Tibial nerve (tissue), 3 donors: ENCODE data around the gene CACNA1A.

Experiments
- POLR2A ChIP-seq, 2 donors: fragments of 450-650 bp; IDR thresholded peaks; one replicate each; pipeline ENCODE4 v1.6.1; 2017; ENCODE audit warnings: antibody characterized with exemption in 2 of 2, mild to moderate bottlenecking in 2 of 2, moderate library complexity in 2 of 2
- TF ChIP-seq, protein P1 (sequence below), 5 experiments: fragments of 200-600 bp in 3 of 5; fragments of 450-650 bp in 2 of 5; sonication (generic) in 3 of 5; IDR thresholded peaks; one replicate each; pipeline ENCODE4 v1.5.1; 2016 to 2019; ENCODE audit warnings: antibody characterized with exemption in 5 of 5, mild to moderate bottlenecking in 3 of 5, moderate library complexity in 2 of 5

DNA sequence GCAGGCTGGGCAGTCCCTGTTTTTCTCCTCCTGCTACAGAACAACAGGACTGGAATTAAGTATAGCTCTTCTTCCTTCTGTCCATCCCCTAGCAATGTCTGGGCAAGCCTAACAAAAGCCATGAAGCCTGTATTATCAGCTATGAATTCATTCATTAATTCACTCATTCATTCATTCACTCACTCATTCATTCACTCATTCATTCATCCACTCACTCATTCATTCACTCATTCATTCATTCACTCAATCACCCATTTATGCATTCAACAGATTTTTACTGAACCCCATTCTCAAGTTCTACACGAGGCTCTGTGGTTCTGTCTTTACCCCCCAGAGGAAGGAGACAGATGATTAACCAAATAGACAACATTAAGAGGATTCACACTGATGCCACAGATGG lies 69.9 kb downstream of the CACNA1A start:
- TF ChIP-seq, protein P1, sequence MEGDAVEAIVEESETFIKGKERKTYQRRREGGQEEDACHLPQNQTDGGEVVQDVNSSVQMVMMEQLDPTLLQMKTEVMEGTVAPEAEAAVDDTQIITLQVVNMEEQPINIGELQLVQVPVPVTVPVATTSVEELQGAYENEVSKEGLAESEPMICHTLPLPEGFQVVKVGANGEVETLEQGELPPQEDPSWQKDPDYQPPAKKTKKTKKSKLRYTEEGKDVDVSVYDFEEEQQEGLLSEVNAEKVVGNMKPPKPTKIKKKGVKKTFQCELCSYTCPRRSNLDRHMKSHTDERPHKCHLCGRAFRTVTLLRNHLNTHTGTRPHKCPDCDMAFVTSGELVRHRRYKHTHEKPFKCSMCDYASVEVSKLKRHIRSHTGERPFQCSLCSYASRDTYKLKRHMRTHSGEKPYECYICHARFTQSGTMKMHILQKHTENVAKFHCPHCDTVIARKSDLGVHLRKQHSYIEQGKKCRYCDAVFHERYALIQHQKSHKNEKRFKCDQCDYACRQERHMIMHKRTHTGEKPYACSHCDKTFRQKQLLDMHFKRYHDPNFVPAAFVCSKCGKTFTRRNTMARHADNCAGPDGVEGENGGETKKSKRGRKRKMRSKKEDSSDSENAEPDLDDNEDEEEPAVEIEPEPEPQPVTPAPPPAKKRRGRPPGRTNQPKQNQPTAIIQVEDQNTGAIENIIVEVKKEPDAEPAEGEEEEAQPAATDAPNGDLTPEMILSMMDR (IDR thresholded peaks at IDR 0.05): no peak
- TF ChIP-seq POLR2A (IDR thresholded peaks at IDR 0.05): no peak
